ENCODE measurements around the gene PCBD2.

DNA sequence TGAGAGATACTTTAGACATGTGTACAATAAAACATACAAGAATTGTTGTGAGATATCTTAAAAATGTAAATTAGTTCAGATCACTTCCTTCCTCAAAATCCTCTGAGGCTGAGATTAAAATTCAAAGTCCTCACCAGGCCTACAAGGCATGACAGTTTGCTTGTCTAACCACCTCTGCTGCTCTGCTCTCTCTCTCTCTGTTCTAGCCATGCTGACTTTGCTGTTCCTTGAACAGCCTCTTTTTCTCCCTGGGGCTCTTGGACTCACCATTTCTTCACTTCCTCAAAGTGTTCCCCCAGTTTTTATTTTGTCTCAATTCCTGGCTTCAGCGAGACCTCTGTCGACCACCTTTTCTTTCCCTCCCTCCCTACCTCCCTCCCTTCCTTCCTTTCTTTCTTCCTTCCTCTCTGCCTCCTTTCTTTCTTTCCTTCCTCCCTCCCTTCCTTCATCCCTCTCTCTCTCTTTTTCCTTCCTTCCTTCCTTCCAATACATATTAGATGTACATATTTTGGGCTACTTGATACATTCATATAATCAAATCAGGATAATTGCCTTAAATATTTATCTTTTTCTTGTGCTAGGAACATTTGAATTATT, 89.7 kb downstream of the PCBD2 start:
- TF ChIP-seq ZFX (IDR thresholded peaks at IDR 0.05), result no peak
- TF ChIP-seq, protein P1, sequence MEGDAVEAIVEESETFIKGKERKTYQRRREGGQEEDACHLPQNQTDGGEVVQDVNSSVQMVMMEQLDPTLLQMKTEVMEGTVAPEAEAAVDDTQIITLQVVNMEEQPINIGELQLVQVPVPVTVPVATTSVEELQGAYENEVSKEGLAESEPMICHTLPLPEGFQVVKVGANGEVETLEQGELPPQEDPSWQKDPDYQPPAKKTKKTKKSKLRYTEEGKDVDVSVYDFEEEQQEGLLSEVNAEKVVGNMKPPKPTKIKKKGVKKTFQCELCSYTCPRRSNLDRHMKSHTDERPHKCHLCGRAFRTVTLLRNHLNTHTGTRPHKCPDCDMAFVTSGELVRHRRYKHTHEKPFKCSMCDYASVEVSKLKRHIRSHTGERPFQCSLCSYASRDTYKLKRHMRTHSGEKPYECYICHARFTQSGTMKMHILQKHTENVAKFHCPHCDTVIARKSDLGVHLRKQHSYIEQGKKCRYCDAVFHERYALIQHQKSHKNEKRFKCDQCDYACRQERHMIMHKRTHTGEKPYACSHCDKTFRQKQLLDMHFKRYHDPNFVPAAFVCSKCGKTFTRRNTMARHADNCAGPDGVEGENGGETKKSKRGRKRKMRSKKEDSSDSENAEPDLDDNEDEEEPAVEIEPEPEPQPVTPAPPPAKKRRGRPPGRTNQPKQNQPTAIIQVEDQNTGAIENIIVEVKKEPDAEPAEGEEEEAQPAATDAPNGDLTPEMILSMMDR (conservative IDR thresholded peaks at IDR 0.05), result no peak
